Astrocyte of the cerebellum (primary cell): ENCODE measurements around the gene PAM16.

ENCODE experiments used
- DNase-seq: peaks from one replicate; pipeline ENCODE4 v3.0.0-alpha.2; 2011; ENCODE audit warnings: low read depth
- H3K4me3 ChIP-seq: 2 replicates; pipeline ENCODE4 v1.5.1; 2011; ENCODE audit warnings: mild to moderate bottlenecking, low read depth, low read length, moderate library complexity
- CTCF ChIP-seq: IDR thresholded peaks from 2 replicates; pipeline ENCODE4 v1.5.1; 2012; ENCODE audit warnings: low read length, low read depth, moderate library complexity, mild to moderate bottlenecking; ENCODE audit errors: missing control alignments
- in situ Hi-C: cut with HindIII; loops from 2 replicates; pipeline ENCODE4 v1.10.0; 2017; ENCODE audit warnings: low sequenced_read_pairs

PAM16 gene

GRCh38 chr16:4342866-4343744 is 8.0 kb downstream of the PAM16 start:
- no peak for TF ChIP-seq CTCF
- in situ Hi-C loops, result no loop called here
- DNase-seq, result no peak
- no peak overlapping the region for H3K4me3 ChIP-seq

DNA sequence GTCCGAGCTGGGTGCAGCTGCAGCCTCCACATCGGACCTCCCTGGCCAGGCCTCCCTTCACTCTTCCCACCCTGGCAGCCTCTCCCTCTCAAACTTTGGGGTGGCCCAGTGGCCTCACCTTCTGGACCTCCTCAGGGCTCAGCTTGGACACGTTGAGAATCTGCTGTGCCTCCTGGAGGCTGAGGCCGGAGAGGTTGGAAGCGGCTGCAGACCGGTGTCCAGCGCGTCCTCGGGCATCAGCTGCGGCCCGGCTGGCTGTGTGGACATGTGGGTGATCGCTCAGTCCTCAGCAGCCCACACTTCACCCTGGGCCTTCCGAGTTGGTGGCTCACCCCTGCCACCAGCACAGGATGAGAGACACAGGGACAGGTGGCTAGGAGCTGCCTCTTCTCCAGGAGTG is 9.9 kb downstream of the PAM16 start:
- no peak for TF ChIP-seq CTCF
- H3K4me3 ChIP-seq, result no peak overlapping the region
- DNase-seq, result no peak
- in situ Hi-C loops, result no loop called here

- no peak for TF ChIP-seq CTCF
- in situ Hi-C loops, result no loop called here
- no peak for DNase-seq
- H3K4me3 ChIP-seq, result no peak overlapping the region
Measured at GRCh38 chr16:4340443-4340842, 10.7 kb downstream of the PAM16 start.

- in situ Hi-C loops, result no loop called here
- TF ChIP-seq CTCF, result no peak
- no peak overlapping the region for H3K4me3 ChIP-seq
- no peak for DNase-seq
Measured at GRCh38 chr16:4339909-4340308, 11.2 kb downstream of the PAM16 start.

GRCh38 chr16:4339455-4339854 is 11.7 kb downstream of the PAM16 start:
- in situ Hi-C loops, result no loop called here
- H3K4me3 ChIP-seq, result no peak overlapping the region
- no peak for DNase-seq
- no peak for TF ChIP-seq CTCF

- no peak for DNase-seq
- in situ Hi-C loops, result no loop called here
- no peak for TF ChIP-seq CTCF
- no peak overlapping the region for H3K4me3 ChIP-seq
Measured at GRCh38 chr16:4338712-4339299, 12.3 kb downstream of the PAM16 start.
